Right lobe of liver (tissue), 4 donors: ENCODE results near the gene CCDC82.

Source experiments
- CTCF ChIP-seq, 4 donors: fragments of 200-600 bp in 3 of 4; fragments of 450-650 bp in 1 of 4; IDR thresholded peaks; one replicate each; pipeline versions ENCODE4 v1.5.1 to v1.8.0; 2016 to 2022; ENCODE audit warnings: antibody characterized with exemption in 4 of 4, mild to moderate bottlenecking in 2 of 4
- POLR2A ChIP-seq: fragments of 450-650 bp; IDR thresholded peaks from one replicate; pipeline ENCODE4 v1.6.1; 2017; ENCODE audit warnings: antibody characterized with exemption, mild to moderate bottlenecking
- donor health status: DM: no; HTN: no; CAD: no.
- donor health status: DM: no; HTN: no; CAD: no.
- donor health status: DM: no; HTN: yes; CAD: no.

GRCh38 chr11:96310236-96310635 is 79.5 kb downstream of the CCDC82 start:
- TF ChIP-seq POLR2A: no peak
- no peak for TF ChIP-seq CTCF (IDR thresholded peaks at IDR 0.05)
